Gastroesophageal sphincter (tissue), 4 donors: Measurements from ENCODE around the gene B3GLCT. TPM values are rescaled to one million over a fixed set of nuclear protein-coding genes. Genes with fewer than 3 reads are reported as not detected.

Source experiments
- ATAC-seq: fragments of 150-250 bp; one replicate; pipeline ENCODE4 v1.9.1; 2016; ENCODE audit warnings: mild to moderate bottlenecking, moderate library complexity
- H3K27ac ChIP-seq, 4 donors: fragments of 200-600 bp; sonication (generic) in 3 of 4; 1 replicate in 3 of 4; 2 replicates in 1 of 4; pipeline ENCODE4 v1.5.1; 2016 to 2019
- H3K27me3 ChIP-seq: fragments of 200-600 bp; sonication (generic); one replicate; pipeline ENCODE4 v1.5.1; 2019
- H3K36me3 ChIP-seq, 2 donors: fragments of 200-600 bp; sonication (generic); one replicate each; pipeline ENCODE4 v1.5.1; 2019; ENCODE audit warnings: control low read depth in 1 of 2
- H3K4me1 ChIP-seq, 3 donors: fragments of 200-600 bp; sonication (generic); 1 replicate in 2 of 3; 2 replicates in 1 of 3; pipeline ENCODE4 v1.5.1; 2016 to 2019; ENCODE audit warnings: control low read depth in 2 of 3
- H3K4me3 ChIP-seq, 2 donors: fragments of 200-600 bp; sonication (generic); one replicate each; pipeline ENCODE4 v1.5.1; 2019; ENCODE audit warnings: mild to moderate bottlenecking in 1 of 2, moderate library complexity in 1 of 2
- H3K9me3 ChIP-seq, 3 donors: fragments of 200-600 bp; sonication (generic); one replicate each; pipeline ENCODE4 v1.5.1; 2017 to 2019; ENCODE audit warnings: control low read depth in 2 of 3
- EP300 ChIP-seq: sonication (generic); formaldehyde crosslinking; IDR thresholded peaks from one replicate; pipeline ENCODE4 v1.6.1; 2017; ENCODE audit warnings: antibody characterized with exemption, mild to moderate bottlenecking
- POLR2A ChIP-seq, 2 donors: fragments of 450-650 bp; IDR thresholded peaks; one replicate each; pipeline ENCODE4 v1.6.1; 2017; ENCODE audit warnings: antibody characterized with exemption in 2 of 2, mild to moderate bottlenecking in 2 of 2, moderate library complexity in 1 of 2
- POLR2AphosphoS5 ChIP-seq: sonication (generic); formaldehyde crosslinking; IDR thresholded peaks from one replicate; pipeline ENCODE4 v1.6.1; 2017; ENCODE audit warnings: antibody characterized with exemption
- WGBS, 2 donors: methylation state at CpG; one replicate each; pipeline ENCODE4 v1.1.5; 2018; ENCODE audit warnings: low coverage in 1 of 2; 5-methylcytosine and 5-hydroxymethylcytosine counted together
- total RNA-seq, 4 donors: library from RNA; depleted of rRNA; stranded (reverse); fragments of >200 nt; gene quantifications; one replicate each; pipeline ENCODE4 v1.1.0, GENCODE V29; 2016
- TF ChIP-seq, protein P1 (sequence below), 4 experiments: fragments of 200-600 bp in 2 of 4; fragments of 450-650 bp in 2 of 4; sonication (generic) in 1 of 4; IDR thresholded peaks; one replicate each; pipeline ENCODE4 v1.5.1; 2017 to 2019; ENCODE audit warnings: antibody characterized with exemption in 4 of 4, mild to moderate bottlenecking in 2 of 4, moderate library complexity in 2 of 4

Gene B3GLCT
- total RNA-seq, 4 donors from 2014 or later, result 6.2 to 15.2 (median 7.8) TPM

DNA sequence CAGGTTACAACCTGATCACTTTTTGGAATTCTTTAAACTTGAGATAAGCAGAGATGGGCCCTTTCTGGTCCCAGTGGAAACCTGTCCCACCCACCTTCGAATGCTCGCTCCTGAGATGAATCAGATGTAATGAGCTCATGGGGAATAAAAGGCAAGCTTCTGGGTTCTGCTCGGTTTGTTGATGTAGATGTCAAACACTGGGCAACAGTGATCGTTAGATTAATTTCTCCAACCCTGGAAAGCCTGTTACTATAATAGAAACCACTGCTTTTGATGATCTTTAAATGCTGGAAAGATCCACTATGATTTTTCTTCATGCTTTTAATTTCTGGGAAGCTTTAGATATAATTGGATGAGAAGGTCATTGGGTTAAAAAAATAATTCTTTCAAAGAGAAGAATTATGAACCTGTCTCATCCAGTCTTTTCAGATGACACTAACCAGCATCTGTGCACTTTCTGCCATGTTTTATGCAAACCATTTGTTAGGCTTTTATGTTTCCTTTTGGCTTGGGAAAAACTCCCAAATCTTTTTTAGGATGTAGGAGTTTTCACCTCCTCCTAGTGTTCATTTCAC is 49.3 kb downstream of the B3GLCT start:
- peaks cover 0 to 9% of the 10 kb centered on the region in 2 donors for H3K36me3 ChIP-seq
- no peak overlapping the region for H3K27ac ChIP-seq
- no peaks in the 10 kb centered on the region for H3K27me3 ChIP-seq
- TF ChIP-seq EP300 (no peak), POLR2AphosphoS5 (no peak), POLR2A (IDR thresholded peaks at IDR 0.05) (no peak)
- TF ChIP-seq, protein P1, sequence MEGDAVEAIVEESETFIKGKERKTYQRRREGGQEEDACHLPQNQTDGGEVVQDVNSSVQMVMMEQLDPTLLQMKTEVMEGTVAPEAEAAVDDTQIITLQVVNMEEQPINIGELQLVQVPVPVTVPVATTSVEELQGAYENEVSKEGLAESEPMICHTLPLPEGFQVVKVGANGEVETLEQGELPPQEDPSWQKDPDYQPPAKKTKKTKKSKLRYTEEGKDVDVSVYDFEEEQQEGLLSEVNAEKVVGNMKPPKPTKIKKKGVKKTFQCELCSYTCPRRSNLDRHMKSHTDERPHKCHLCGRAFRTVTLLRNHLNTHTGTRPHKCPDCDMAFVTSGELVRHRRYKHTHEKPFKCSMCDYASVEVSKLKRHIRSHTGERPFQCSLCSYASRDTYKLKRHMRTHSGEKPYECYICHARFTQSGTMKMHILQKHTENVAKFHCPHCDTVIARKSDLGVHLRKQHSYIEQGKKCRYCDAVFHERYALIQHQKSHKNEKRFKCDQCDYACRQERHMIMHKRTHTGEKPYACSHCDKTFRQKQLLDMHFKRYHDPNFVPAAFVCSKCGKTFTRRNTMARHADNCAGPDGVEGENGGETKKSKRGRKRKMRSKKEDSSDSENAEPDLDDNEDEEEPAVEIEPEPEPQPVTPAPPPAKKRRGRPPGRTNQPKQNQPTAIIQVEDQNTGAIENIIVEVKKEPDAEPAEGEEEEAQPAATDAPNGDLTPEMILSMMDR (IDR thresholded peaks at IDR 0.05), result no peak
- H3K4me3 ChIP-seq, result no peak overlapping the region
- peaks cover 0 to 11% (median 0%) of the 10 kb centered on the region in 3 donors for H3K4me1 ChIP-seq
- no peaks in the 10 kb centered on the region for H3K9me3 ChIP-seq
- no peak for ATAC-seq
- 28% methylated on average over 3 of the region's 4 CpGs; no CpG with 5 or more reads in 1 of the 2 donors for WGBS, 2 donors

DNA sequence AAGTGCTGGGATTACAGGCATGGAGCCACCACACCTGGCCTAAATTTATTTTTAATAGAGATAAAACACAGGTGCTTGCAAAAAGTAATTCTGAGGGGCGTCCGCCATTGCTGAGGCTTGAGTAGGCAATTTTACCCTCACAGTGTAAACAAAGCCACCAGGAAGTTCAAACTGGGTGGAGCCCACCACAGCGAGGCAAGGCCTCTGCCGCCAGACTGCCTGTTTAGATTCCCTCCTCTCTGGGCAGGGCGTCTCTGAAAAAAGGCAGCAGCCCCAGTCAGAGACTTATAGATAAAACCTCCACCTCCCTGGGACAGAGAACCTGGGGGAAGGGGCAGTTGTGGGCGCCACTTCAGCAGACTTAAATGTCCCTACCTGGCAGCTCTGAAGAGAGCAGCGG is 50.7 kb downstream of the B3GLCT start:
- WGBS, 2 donors, result 67 to 93% methylated on average over 3 of the region's 7 CpGs
- no peak for TF ChIP-seq POLR2AphosphoS5
- TF ChIP-seq POLR2A (IDR thresholded peaks at IDR 0.05), result no peak
- TF ChIP-seq EP300, result no peak
- TF ChIP-seq, protein P1 (IDR thresholded peaks at IDR 0.05), result no peak
- no peak for ATAC-seq
- peaks cover 0 to 6% (median 0%) of the 10 kb centered on the region in 3 donors for H3K9me3 ChIP-seq
- H3K4me1 ChIP-seq, result peaks cover 0 to 11% (median 0%) of the 10 kb centered on the region in 3 donors
- no peak overlapping the region for H3K27ac ChIP-seq
- H3K4me3 ChIP-seq, result no peak overlapping the region
- no peaks in the 10 kb centered on the region for H3K27me3 ChIP-seq
- peaks cover 0 to 9% of the 10 kb centered on the region in 2 donors for H3K36me3 ChIP-seq

DNA sequence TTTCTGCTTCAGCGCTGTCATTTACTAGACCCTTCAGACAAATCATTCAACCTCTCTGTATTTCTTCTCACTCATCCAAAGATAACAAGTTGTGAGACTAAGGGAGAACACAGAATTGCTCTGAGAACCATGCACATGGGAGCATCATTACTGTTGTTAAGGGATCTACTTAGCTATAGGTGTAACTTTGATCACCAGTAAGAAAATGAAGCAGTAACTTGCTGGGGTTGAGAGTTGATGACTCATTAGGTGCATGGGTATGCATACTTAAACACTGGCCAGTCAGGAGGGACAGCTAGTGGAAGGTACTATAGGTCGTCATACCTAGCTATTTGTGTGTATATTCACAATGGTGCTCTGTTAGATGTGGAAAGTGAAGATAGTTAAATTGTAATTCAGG is 61.5 kb downstream of the B3GLCT start:
- no peak for TF ChIP-seq POLR2A (IDR thresholded peaks at IDR 0.05)
- TF ChIP-seq EP300, result no peak
- no peak for TF ChIP-seq POLR2AphosphoS5
- TF ChIP-seq, protein P1 (IDR thresholded peaks at IDR 0.05), result no peak
- ATAC-seq, result no peak
- H3K36me3 ChIP-seq, result peaks cover 0 to 43% of the 10 kb centered on the region in 2 donors
- 90 to 94% methylated on average over 2 of the region's 2 CpGs for WGBS, 2 donors
- H3K4me1 ChIP-seq, result no peaks in the 10 kb centered on the region
- no peak overlapping the region for H3K27ac ChIP-seq
- H3K4me3 ChIP-seq, result no peak overlapping the region
- peaks cover 0 to 27% (median 0%) of the 10 kb centered on the region in 3 donors for H3K9me3 ChIP-seq
- H3K27me3 ChIP-seq, result no peaks in the 10 kb centered on the region

DNA sequence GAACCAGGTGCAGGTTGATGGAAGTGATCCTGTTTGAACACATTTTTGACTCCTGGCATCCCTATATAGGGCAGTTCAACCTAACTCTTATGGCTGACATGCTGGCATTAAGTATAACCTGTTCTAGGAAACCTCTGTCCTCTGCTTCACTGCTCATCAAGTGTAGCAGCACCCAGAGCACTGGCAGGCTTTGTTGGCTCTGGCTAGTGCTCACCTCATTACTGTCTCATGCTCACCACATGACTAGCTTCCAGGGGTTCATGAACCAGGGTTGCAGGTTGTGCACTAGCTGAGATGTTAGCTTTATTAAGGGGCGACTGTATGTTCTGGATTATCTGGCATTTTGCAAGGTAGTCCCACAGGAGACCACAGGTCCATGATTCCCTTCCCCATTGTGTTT is 63.6 kb downstream of the B3GLCT start:
- peaks cover 0 to 46% of the 10 kb centered on the region in 2 donors for H3K36me3 ChIP-seq
- H3K9me3 ChIP-seq, result peaks cover 0 to 13% (median 0%) of the 10 kb centered on the region in 3 donors
- no peak overlapping the region for H3K27ac ChIP-seq
- H3K4me3 ChIP-seq, result no peak overlapping the region
- 100% methylated on average over 1 of the region's 1 CpG for WGBS, 2 donors
- no peaks in the 10 kb centered on the region for H3K4me1 ChIP-seq
- TF ChIP-seq POLR2AphosphoS5, result no peak
- no peaks in the 10 kb centered on the region for H3K27me3 ChIP-seq
- no peak for ATAC-seq

DNA sequence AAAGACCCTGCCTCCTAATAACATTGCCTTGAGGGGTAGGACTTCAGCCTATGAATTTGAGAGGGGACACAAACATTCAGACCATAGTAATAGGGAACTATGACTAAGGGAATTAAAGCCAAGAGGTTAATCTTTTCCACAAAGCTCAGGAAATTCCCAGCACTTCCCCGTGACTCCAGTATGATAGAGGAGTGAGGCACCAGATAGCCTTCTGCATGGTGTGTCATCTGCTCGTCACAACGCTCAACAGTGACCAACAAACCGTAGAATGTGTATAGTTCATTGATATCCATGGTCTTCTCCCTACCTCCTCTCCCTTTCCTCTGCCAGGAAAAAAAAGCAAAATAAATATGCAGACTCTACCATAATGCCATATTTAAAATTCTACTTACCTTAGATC is 64.4 kb downstream of the B3GLCT start:
- H3K4me3 ChIP-seq, result no peak overlapping the region
- no peak for ATAC-seq
- peaks cover 0 to 52% of the 10 kb centered on the region in 2 donors for H3K36me3 ChIP-seq
- TF ChIP-seq POLR2A (IDR thresholded peaks at IDR 0.05) (no peak), EP300 (no peak), POLR2AphosphoS5 (no peak)
- TF ChIP-seq, protein P1 (IDR thresholded peaks at IDR 0.05), result no peak
- no peaks in the 10 kb centered on the region for H3K27me3 ChIP-seq
- no peak overlapping the region for H3K27ac ChIP-seq
- H3K4me1 ChIP-seq, result no peaks in the 10 kb centered on the region
- H3K9me3 ChIP-seq, result peaks cover 0 to 5% (median 0%) of the 10 kb centered on the region in 3 donors
- WGBS, 2 donors, result 79 to 100% methylated on average over 4 of the region's 4 CpGs
